ENCODE results near the gene ASB5.
"Not testable (repeated sequence)": the region's sequence is repeated elsewhere in the genome, so short reads cannot be mapped to it uniquely, and the experiment has no call there.

ASB5 gene

GRCh38 chr4:176268963-176269362 lies at the start of gene ASB5:
ASB5 (minus strand) TSS chr4:176269222; CDS start chr4:176269108, 114 bp downstream.
- no peak for DNase-seq

- DNase-seq: no peak
These were observed 44.7 kb upstream of the ASB5 start for GRCh38 chr4:176313596-176314336.

GRCh38 chr4:176309772-176310171 lies 40.8 kb upstream of the ASB5 start:
- DNase-seq: no peak

GRCh38 chr4:176309046-176309445 lies 40.0 kb upstream of the ASB5 start:
- no peak for DNase-seq

- DNase-seq: no peak
These were observed 39.4 kb upstream of the ASB5 start for GRCh38 chr4:176308441-176308840.

- no peak for DNase-seq
These were observed 38.6 kb upstream of the ASB5 start for GRCh38 chr4:176307666-176307930.

GRCh38 chr4:176306837-176307665 lies 38.0 kb upstream of the ASB5 start:
- no peak for DNase-seq

GRCh38 chr4:176303938-176304337 lies 34.9 kb upstream of the ASB5 start:
- DNase-seq: no peak

GRCh38 chr4:176302283-176303275 lies 33.6 kb upstream of the ASB5 start:
- no peak for DNase-seq

- DNase-seq: no peak
These were observed 31.5 kb upstream of the ASB5 start for GRCh38 chr4:176300565-176300964.

GRCh38 chr4:176300036-176300435 lies 31.0 kb upstream of the ASB5 start:
- no peak for DNase-seq

GRCh38 chr4:176298664-176299063 lies 29.6 kb upstream of the ASB5 start:
- no peak for DNase-seq

- not testable (repeated sequence) for DNase-seq
These were observed 26.9 kb upstream of the ASB5 start for GRCh38 chr4:176295907-176296306.

- no peak for DNase-seq
These were observed 24.6 kb upstream of the ASB5 start for GRCh38 chr4:176293660-176294059.

GRCh38 chr4:176292920-176293319 lies 23.9 kb upstream of the ASB5 start:
- DNase-seq: no peak

- no peak for DNase-seq
These were observed 22.7 kb upstream of the ASB5 start for GRCh38 chr4:176291748-176292147.

GRCh38 chr4:176290520-176290919 lies 21.5 kb upstream of the ASB5 start:
- DNase-seq: no peak

GRCh38 chr4:176289561-176289960 lies 20.5 kb upstream of the ASB5 start:
- DNase-seq: no peak

GRCh38 chr4:176288020-176288419 lies 19.0 kb upstream of the ASB5 start:
- no peak for DNase-seq

- no peak for DNase-seq
These were observed 18.5 kb upstream of the ASB5 start for GRCh38 chr4:176287546-176287945.

GRCh38 chr4:176286728-176287127 lies 17.7 kb upstream of the ASB5 start:
- DNase-seq: no peak

- DNase-seq: not testable (repeated sequence)
These were observed 10.5 kb upstream of the ASB5 start for GRCh38 chr4:176279560-176279959.

Measured in NCI-H748 treated with DMSO at 0.1 percent for 48 hours (cell line).